Left kidney (tissue), 8 donors: ENCODE measurements around the gene CAMSAP1. TPM values are rescaled to one million over a fixed set of nuclear protein-coding genes. Genes with fewer than 3 reads are reported as not detected.
A peak's percentile ranks its signal among the peaks of the same experiment; 100 is the strongest.
"Not testable (repeated sequence)": the region's sequence is repeated elsewhere in the genome, so short reads cannot be mapped to it uniquely, and the experiment has no call there.

Source experiments
- DNase-seq: peaks from one replicate; pipeline ENCODE4 v3.0.0-alpha.2; 2013
- long read RNA-seq, 8 donors: transcript quantifications; one replicate each; lab custom pipeline, GENCODE V29; 2026
- polyA plus RNA-seq: library from polyadenylated mRNA; unstranded; fragments of 120-200 nt; gene quantifications from one replicate; pipeline ENCODE4 v1.2.1, GENCODE V29; 2013; ENCODE audit not compliant: insufficient read length

Gene CAMSAP1
- 27.5 TPM for polyA plus RNA-seq
- long read RNA-seq, donor 1, partial matches to known transcripts = 5 of 5 reads
- long read RNA-seq, donor 1, other reads (novel, unspliced or antisense) = 0 of 5 reads
- long read RNA-seq, donor 2, full-length matches to known transcripts = 2 of 2 reads
- long read RNA-seq, donor 2, partial matches to known transcripts = 0 of 2 reads
- long read RNA-seq, donor 2, other reads (novel, unspliced or antisense) = 0 of 2 reads
- long read RNA-seq, donor 3 = 0 reads
- long read RNA-seq, donor 4 = 0 reads
- long read RNA-seq, donor 5 = 0 reads
- long read RNA-seq, donor 6 = 0 reads
- long read RNA-seq, donor 7, full-length matches to known transcripts = 3 of 9 reads
- long read RNA-seq, donor 7, partial matches to known transcripts = 6 of 9 reads
- long read RNA-seq, donor 7, other reads (novel, unspliced or antisense) = 0 of 9 reads
- long read RNA-seq, donor 8 = 0 reads

- DNase-seq = peak; percentile 92
Measured at GRCh38 chr9:135907431-135908092, at the start of gene CAMSAP1. Gene CAMSAP1, minus strand, starts transcription at chr9:135907546. Its CDS starts 387 bp downstream, at chr9:135907159.

DNA sequence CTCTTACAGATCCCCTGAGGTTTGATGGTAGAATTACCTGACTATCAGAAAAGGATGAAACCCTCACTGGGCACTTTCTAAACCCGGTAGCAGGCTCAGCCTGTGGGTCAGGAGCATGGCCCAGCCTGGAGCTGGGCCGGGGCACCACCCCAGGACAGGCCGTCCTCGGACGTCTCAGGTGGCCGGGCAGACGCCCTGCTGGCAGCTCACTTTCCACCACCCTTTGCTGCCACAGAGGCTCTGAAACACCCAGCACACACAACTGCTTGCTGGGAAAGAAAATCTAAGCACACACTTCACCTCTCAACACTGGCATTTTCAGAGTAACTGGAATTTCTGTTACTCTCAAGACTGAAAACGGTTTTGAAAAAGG lies 49.4 kb upstream of the CAMSAP1 start:
- no peak for DNase-seq

DNA sequence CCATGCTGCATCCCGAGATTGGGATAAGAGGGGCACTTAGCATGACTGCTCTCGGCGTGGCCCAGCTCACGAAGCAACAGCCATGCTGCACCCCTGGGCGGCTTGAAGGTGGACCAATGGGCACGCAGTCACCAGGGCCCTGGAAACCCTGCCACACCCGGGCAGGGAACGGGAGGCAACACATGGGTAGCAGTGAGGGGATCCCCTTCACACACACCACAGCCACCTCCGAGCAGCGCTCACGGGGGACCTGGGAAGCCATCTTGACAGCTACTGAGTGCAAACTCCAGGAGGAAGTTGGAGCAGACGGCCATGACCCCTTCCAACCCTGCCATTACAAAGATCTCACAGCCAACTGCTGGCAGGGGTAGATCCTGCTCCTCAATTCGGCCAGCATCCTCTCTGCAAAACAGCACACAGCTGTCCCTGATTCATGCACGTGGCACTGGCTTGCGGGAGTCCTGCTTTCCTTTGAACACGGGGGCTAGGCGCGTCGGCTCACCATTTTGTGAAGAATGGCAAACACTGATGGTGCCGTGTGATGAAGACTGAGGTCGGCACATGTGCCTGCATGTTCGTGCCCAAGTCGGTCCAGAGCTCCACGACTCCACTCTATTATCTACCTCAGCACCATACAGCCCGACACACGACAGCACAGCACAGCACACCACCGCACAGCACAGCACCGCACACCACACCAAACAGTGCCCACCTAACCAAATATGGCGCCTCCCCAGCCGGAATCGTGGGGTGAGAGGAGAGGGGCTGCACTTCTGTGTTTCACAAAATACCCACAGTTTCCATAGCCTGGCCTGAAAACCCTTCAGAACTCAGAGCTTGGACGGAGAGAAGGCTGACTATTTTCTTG lies 48.8 kb upstream of the CAMSAP1 start:
- DNase-seq = no peak

- no peak for DNase-seq
Measured at GRCh38 chr9:135952664-135953206, 45.4 kb upstream of the CAMSAP1 start.

- peak; percentile 71 for DNase-seq
Measured at GRCh38 chr9:135951889-135952663, 44.7 kb upstream of the CAMSAP1 start.

GRCh38 chr9:135951310-135951709 lies 44.0 kb upstream of the CAMSAP1 start:
- not testable (repeated sequence) for DNase-seq

DNA sequence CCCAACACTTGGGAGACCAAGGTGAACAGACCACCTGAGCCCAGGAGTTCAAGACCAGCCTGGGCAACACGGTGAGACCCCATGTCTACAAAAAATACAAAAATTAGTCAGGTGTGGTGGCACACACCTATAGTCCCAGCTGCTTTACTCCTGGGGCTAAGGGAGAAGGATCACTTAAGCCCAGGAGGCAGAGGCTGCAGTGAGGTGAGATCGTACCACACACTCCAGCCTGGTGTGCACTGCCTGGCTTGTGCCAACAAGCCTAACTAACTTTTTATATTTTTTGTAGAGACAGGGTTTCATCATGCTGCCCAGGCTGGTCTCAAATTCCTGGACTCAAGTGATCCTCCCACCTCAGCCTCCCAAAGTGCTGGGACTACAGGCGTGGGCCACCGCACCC lies 43.5 kb upstream of the CAMSAP1 start:
- not testable (repeated sequence) for DNase-seq

DNA sequence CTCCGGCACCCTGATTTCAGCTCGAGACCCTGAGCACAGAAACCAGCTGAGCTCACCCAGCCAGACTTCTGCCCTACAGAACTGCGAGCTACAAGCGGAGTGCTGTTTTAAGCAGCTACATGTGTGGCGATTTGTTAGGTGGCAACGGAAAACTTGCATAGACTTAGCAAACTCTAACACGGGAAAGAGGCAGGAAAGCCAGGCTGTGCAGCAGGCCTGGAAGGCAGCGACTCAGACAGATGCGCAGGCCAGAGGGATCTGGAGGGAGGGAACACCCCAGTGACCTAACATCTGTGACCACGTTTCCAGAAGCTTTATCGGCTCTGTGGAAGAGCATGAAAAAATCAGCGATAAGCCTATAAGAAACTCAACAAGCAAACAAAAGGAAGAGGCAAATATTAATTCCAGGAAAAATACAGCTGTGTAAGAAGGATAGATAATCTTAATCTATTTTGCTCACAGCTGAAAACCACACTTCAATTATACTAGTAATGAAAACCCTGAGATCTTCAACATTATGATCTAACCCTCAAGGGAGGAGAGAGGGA lies 42.9 kb upstream of the CAMSAP1 start:
- DNase-seq = no peak

- DNase-seq = no peak
Measured at GRCh38 chr9:135949501-135950134, 42.3 kb upstream of the CAMSAP1 start.

DNA sequence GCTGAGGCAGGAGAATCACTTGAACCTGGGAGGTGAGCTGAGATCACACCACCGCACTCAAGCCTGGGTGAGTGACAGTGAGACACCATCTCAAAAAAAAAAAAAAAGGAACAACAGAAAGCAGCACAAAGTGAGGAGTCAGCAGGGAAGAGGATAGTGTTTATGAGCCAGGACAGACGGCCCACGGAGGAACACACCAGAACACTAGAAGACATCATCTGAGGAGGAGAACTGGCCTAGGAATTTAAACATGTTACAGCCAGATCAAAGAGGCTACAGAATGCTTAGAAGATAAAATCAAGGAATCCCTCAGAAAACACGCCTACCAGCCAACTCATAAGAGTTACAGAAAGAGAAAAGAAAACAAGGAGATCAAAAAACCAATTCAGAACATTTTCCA lies 41.6 kb upstream of the CAMSAP1 start:
- no peak for DNase-seq

DNA sequence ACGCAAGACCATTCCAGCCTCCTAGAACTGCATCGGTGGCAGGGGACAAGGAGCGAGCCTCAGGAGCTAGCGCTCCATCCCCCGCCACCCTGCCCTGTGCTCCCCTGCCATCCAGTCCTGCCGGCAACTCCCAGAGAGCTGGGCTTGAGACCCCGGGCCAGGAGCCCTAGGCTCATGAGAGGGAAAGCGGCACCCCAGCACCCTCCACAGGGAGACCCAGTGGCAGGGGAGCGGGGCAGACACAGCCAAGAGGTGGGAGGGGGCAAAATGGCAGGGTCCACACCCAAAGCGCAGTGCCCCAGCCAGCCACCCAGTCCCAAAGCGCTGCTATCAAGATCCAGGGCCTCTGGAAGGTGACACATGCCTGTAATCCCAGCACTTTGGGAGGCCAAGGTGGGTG lies 41.1 kb upstream of the CAMSAP1 start:
- no peak for DNase-seq

DNA sequence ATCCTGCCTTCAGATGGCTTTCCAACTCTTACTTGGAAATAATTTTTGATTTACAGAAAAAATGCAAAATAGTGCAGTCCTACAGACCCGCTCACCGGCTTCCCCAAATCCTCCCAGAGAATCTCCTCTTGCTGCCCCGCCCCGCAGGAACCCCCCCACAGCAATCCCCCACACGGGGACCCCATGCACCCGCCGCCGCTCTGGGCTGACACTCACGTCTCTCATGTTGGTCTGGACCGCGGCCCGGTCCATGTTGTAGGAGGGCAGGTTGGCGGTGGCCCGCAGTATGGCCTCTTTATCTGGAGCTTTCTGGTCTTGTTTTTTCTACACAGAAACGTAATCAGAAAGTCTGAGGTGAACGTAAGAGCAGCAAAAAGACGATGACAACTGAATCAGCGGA lies 40.2 kb upstream of the CAMSAP1 start:
- DNase-seq = no peak

DNA sequence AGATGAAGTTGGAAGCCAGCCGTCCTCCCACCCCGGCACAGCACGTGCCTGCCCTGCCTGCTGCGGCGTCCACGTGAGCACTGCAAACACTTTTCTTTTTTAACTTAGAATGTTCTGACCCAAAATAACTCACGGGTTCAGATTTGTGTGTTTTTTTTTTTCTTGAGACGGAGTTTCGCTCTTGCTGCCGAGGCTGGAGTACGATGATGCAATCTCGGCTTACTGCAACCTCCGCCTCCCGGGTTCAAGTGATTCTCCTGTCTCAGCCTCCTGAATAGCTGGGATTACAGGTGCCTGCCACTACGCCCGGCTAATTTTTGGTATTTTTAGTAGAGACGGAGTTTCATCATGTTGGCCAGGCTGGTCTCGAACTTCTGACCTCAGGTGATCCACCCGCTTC lies 39.8 kb upstream of the CAMSAP1 start:
- not testable (repeated sequence) for DNase-seq

GRCh38 chr9:135946392-135946994 lies 39.1 kb upstream of the CAMSAP1 start:
- no peak for DNase-seq

DNA sequence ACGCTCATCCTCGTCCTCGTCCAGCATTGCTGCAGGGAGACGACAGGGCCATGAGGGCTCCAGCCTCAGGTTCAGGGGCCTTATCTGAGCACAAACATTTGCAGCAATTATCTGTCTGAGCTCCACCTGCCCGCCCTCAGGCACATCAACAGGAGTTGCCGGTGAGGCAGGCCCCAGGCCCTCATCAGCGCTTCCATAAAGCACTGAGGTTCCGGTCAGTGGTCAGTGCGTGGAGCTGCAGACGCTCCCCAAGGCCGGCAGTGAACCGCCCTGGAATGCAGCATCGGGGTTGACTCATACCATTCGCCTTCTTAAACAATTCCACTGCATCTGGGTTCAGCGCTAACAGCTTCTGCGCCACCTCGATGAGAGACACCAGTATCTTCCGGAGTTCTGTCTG lies 38.6 kb upstream of the CAMSAP1 start:
- no peak for DNase-seq

GRCh38 chr9:135944444-135945252 lies 37.3 kb upstream of the CAMSAP1 start:
- no peak for DNase-seq

GRCh38 chr9:135943604-135944003 lies 36.3 kb upstream of the CAMSAP1 start:
- DNase-seq = not testable (repeated sequence)

DNA sequence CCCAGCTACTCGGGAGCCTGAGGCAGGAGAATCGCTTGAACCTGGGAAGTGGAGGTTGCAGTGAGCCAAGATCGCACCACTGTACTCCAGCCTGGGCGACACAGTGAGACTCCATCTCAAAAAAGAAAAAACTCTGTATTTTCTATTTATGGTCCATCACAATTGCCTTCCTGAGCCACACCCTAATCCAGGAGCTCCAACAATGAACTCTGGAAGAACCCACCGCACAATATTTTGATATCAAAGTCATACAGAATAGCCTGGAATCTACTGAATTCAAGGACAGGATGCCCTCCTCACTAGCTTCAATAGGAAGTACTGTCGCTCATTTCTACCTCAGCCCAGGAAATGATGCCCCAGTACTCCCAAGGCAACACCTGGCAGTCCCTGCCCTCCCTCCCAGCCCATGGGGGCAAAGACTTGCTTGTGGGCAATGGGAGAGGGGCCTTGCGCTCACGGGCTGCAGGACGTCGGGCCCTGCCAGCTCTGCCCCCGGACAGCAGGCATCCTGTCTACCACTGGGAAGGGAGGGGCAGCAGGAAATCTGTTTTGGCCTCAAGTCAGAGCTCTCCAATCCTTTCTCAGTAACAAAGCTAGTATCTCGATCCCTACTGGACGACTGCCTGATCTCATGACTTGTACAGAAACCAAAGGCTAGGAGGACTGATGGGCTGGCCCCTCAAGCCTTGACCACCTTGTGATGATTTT lies 34.1 kb upstream of the CAMSAP1 start:
- no peak for DNase-seq
